ENCODE measurements around the gene SPRY2.
A peak's percentile ranks its signal among the peaks of the same experiment; 100 is the strongest.
"Not testable (repeated sequence)": the region's sequence is repeated elsewhere in the genome, so short reads cannot be mapped to it uniquely, and the experiment has no call there.

The SPRY2 gene

GRCh38 chr13:80348750-80349149, 7.8 kb upstream of the SPRY2 start:
- DNase-seq (ENCODE audit: low read depth): peak; percentile 4

GRCh38 chr13:80348314-80348713, 7.4 kb upstream of the SPRY2 start:
- DNase-seq (ENCODE audit: low read depth): no peak

- DNase-seq (ENCODE audit: low read depth): no peak
Observed at GRCh38 chr13:80345771-80346510, 5.0 kb upstream of the SPRY2 start.

DNA sequence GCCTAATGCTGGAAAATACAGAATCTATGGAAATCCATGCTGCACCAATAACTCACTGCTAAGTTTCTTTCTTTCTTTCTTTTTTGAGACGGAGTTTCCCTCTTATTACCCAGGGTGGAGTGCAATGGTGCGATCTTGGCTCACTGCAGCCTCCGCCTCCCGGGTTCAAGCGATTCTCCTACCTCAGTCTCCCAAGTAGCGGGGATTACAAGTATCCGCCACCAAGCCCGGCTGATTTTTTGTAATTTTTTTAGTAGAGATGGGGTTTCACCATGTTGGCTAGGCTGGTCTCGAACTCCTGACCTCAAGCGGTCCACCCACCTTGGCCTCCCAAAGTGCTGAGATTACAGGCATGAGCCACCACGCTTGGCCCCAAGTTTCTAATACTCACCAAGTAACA, 3.1 kb upstream of the SPRY2 start:
- DNase-seq (ENCODE audit: low read depth): not testable (repeated sequence)

DNA sequence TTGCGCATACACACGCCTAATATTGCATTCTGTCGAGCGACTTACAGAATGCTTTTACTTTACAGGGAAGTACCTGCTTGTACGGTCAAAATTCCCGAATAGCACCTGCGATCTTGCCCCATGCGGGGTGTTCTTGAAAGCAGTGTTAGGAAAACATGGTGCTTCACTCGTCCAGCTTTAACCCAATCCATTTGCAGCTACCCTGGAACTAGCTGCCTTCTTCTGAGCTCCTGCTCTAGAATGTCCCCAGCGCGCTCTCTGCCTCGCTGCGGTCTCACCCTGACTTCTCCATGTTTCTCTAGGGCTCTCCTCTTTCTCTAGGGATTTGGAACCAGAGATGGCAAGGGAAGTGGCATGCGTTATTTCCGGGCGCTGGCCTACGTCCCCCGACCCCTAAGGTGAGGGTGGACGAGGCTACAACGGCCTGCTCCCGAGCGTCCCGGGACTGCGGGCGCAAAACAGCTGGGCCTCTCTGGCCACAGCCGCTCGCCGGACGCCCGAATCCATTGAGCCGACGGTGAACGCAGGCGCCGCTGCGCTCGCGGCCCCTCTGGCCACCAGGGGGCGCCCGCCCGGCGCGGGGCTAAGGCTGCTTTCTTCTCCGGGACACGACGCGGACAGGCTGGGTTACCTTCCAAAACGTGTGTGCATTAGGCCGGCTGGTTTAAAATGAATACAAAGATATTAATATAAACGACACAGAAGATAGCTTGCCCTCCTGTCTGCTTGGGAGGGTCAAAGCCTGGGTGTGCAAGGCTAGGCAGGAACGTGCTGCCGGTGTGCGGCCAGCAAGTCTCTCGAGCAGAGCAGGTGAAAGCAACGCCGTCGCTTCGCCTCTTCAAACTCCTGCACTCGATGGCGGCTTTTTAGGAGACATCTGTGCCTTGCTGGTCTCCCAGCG, 1.8 kb upstream of the SPRY2 start:
- DNase-seq (ENCODE audit: low read depth): peak; percentile 75

- peak; percentile 36 for DNase-seq (ENCODE audit: low read depth)
Observed at GRCh38 chr13:80341756-80342370, 937 bp upstream of the SPRY2 start.

GRCh38 chr13:80340651-80341100, 250 bp downstream of the SPRY2 start:
- peak; percentile 70 for DNase-seq (ENCODE audit: low read depth)

DNA sequence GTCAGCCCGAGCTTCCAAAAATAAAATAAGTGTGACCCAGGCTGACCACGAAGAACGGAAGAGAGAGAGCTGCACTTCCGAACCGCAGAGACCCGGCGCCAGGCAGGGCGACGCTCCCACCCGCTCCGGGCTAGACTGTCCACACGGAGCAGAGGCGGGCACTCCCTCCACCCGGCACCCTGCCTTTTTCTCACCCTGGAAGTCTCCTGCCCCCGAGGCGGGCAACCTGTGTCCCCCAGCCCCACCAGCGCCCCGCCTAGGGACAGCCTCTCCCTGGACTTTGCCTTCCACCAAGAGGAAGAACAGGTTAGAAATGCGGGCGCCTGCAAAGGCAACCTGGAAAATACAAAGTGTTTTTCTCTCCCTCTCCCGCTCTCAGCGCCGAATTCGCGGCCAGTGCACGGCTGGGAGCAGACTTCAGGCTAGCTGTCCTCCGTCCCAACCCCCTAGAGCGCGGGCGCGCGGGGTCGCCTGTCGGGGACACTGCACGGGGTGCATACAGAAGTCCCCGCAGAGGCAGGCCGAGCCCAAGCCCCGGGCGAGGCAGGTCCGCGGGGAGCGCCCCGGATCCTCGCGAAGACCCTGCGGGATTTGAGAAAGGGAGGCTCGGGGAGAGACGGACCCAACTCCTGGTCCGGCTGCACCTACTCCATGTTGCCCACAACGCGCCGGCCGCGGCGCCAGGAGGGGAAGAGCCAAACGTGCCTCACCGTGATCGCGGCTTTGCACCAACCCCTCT, 845 bp downstream of the SPRY2 start:
- peak; percentile 55 for DNase-seq (ENCODE audit: low read depth)

- DNase-seq (ENCODE audit: low read depth): no peak
Observed at GRCh38 chr13:80339563-80339911, 1.4 kb downstream of the SPRY2 start.

GRCh38 chr13:80338781-80339562, 2.0 kb downstream of the SPRY2 start:
- DNase-seq (ENCODE audit: low read depth): peak; percentile 87

DNA sequence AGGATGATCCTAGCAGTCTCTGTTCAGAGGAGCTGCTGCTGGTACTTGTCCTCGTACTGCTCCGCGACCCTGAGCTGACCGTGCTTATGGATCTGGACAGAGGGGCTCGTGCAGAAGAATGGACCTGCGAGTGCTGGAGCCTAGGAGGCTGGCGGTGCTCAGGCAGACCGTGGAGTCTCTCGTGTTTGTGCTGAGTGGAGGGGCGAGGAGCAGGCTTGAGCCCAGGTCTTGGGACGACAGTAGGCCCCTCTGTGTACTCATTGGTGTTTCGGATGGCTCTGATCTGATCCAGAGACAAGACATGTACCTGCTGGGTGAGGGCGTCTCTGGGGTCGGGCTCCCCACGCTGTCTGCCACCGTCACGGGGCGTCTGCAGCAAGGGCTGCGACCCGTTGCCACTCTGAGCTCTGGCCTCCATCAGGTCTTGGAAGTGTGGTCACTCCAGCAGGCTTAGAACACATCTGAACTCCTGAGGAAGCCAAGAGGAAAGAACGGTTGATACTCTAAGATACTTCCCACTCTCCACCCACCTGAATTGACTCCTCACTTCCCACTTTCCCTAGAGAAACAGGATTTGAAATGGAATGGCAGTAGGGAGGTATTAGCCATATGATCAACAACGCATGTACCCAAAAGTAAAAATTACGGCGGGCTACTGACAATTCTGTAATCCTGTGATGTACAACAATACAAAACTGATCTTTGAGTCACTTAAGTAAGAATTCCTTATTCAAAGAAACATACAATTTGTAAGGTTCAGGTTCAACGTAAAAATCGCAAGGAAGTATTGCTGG, 3.4 kb downstream of the SPRY2 start:
- peak; percentile 23 for DNase-seq (ENCODE audit: low read depth)

DNA sequence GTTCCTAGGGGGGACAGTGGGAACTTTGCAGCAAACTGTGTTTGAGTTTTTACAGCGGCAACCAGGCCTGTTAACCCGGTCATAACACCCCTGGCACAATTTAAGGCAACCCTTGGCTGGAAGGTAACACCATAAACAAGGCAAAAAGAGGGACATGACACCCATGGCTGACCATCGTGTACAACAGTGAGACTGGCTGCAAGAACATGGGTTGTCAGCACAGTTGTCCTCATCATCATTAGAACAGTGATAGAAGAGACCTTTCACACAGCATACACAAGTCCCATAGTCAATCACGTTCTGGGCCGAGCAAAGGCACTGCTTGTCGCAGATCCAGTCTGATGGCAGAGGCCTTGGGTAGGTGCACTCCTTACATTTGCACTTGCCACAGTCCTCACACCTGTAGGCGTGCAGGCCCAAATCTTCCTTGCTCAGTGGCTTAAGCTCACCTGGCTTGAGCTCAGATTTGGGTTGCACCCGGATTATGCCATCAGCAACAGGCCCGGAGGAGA, 4.1 kb downstream of the SPRY2 start:
- DNase-seq (ENCODE audit: low read depth): peak; percentile 21

GRCh38 chr13:80336370-80336769, 4.6 kb downstream of the SPRY2 start:
- DNase-seq (ENCODE audit: low read depth): peak; percentile 49

DNA sequence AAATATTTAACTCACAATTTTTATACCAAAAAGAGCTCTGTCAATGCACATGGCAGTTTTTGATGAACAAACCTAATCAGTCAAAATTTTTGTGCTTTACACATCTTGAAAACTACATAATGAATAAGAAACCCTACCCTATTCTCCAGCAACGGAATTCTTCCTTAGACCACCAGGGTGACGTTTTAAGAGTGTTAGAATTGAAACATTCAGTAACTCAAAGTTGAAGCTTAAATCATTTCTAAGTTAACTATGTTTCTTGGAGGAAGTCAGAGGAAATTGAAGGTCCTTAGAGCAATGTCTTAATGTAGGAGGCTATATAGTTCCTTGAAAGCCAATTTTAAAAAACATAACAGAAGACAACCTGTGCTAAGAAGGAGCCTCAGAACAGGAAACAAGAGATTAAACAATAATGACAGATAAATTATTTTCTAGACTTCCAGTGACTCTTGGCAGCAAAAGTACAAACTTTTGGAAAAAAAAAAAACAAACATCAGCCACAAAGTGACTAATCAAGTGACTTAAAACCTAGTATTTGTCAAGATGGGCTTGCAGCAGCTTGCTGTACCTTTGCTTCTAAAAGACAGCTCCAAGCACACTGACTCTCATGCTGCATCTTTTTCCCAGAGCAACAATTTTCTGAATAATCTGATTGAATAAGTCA, 6.2 kb downstream of the SPRY2 start:
- DNase-seq (ENCODE audit: low read depth): peak; percentile 52

GRCh38 chr13:80331984-80332383, 8.9 kb downstream of the SPRY2 start:
- DNase-seq (ENCODE audit: low read depth): no peak

GRCh38 chr13:80329250-80329649, 11.7 kb downstream of the SPRY2 start:
- no peak for DNase-seq (ENCODE audit: low read depth)

DNA sequence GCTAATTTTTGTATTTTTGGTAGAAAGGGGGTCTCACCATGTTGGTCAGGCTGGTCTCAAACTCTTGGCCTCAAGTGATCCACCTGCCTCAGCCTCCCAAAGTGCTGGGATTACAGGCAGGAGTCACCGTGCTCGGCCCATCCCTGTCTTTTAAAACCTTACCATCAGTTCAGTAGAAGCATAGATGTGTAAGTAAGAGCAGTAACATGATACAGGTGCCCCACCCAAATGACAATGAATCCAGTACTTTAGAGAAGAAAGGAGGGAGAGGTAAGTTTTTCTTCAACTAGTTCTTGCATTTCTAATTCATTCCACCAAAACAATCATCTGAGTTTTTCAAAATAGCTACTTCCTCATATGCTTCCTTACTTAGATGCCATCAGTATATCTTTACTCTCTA, 21.9 kb downstream of the SPRY2 start:
- DNase-seq (ENCODE audit: low read depth): no peak

DNA sequence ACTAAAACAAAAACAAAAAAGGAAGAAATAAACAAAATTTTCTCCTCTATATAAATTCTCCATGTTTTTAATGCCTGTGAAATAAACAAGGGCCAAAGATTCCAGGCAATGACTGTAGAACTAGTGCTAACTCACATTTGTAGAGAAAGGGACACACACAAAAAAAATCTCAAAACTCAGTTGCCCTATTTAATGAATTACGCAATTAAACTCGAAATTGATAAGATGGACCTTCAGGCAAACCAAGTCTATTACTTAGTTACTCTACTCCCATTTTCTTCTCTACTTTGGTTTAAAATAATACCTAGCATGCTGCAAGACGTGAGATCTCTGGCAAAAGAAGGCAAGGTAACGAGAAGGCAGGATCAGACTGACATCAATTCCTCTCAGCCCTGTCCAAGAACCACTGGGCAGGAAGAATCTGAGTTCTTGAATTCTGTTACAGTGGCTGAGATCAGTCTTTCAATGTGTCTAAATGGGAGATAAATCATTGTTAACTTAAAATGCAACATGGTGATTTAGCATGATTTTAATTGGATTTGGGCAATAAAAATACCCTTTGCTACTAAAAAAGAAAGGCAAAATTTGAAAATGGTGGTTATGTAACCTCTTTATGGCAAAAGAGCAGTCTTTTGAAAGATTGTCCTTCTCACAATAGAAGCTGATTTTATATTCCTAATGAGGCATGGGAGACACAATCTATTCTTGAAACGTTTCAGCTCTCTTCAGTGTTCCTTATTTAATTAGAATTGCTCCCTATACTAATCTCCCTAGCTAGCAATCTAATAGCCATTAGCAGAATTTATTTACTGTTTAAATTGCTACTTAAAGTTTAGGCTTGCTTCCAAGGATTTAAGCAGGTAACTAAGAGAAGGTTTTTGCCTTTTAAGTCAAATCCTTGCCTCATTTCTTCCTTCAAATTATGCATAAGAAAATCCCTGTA, 25.9 kb downstream of the SPRY2 start:
- DNase-seq (ENCODE audit: low read depth): no peak
